NCI-H1092 treated with DMSO at 0.1 percent for 48 hours (cell line): ENCODE data around the gene CAPN11.
A peak's percentile ranks its signal among the peaks of the same experiment; 100 is the strongest.

Experiments used
- DNase-seq: peaks from one replicate; lab custom pipeline; 2025; lab: John Stamatoyannopoulos, UW

CAPN11 gene

DNA sequence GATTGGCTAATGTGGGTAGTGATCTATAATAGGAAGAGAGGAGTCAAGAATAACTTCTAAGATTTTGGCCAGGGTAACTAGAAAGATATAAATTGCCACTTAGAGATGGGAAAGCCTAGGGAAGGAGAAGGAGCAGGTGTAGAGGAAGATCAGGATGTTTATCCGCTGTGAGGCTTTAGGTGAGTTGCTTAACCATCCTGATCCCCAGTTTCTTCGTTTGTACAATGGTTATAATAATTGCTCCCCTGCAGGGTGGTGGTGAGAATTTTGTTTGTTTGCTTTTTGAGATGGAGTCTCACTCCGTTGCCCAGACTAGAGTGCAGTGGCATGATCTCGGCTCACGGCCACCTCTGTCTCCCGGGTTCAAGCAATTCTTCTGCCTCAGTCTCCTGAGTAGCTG, 55.7 kb downstream of the CAPN11 start:
- DNase-seq, result no peak

DNA sequence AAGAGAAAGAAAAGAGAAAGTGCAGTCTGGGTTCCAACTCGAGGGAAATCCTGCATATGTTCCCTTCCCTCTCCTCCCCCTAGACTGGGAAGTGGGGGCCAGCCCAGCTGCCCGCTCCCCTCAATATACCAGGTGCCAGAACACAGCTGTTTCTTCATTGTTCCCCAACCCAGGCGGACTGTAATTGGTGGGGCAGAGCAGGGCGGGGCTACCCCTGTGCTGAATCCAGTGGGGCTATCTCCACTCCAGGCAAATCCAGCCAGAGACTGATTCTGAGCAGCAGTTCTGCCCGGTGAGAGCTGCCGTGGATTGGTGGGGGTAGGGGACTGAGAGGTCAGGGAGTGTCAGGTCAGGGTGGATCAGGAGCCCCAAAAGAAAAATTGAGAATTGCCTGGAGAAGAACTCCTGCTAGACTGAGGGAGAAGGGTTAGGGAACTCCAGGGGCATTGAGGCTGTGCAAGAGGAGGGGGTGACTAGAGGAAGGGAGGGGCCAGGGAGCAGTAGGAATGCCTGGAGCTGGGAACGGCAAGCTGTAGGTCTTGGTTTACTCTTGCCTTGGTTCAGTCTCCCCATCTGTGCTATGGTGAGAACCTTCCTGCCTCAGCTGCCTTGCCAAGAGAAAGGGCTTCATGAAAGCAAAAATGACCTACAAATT, 58.2 kb downstream of the CAPN11 start, which contains the start of gene MYMX:
Gene MYMX (plus strand): TSS at position 250 of the 655 bp plus-strand sequence. CDS start 546 bp downstream, outside the sequence.
- peak; percentile 37 for DNase-seq

DNA sequence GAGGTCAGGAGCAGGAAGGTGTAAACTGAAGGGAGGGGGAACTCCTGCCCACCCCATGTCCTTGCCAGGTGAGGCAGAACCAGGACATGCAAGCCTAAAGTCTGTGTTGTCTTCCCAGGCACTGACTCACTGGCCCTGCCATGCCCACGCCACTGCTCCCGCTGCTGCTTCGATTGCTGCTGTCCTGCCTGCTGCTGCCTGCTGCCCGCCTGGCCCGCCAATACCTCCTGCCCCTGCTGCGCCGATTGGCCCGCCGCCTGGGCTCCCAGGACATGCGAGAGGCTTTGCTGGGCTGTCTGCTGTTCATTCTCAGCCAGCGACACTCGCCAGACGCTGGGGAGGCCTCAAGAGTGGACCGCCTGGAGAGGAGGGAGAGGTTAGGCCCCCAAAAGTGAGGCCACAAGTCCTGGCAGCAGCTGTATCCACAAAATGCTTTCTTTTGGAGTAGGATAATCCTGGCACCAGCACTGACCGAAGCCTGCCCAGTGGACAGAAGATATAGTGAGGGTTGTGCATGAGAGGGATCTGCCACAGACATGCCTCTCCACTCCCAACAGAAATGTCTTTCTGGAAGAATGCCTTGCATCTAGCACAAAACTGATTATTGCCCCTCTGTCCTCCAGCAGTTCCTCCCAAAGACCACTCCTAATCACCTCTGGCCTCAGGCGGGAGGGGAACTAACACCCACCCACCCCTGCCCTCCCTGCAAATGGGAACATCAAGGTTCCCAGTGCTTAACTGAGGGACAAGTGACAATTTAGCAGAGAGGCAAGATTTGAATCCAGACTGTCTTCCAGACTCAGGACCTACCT, 58.9 kb downstream of the CAPN11 start:
- peak; percentile 77 for DNase-seq

DNA sequence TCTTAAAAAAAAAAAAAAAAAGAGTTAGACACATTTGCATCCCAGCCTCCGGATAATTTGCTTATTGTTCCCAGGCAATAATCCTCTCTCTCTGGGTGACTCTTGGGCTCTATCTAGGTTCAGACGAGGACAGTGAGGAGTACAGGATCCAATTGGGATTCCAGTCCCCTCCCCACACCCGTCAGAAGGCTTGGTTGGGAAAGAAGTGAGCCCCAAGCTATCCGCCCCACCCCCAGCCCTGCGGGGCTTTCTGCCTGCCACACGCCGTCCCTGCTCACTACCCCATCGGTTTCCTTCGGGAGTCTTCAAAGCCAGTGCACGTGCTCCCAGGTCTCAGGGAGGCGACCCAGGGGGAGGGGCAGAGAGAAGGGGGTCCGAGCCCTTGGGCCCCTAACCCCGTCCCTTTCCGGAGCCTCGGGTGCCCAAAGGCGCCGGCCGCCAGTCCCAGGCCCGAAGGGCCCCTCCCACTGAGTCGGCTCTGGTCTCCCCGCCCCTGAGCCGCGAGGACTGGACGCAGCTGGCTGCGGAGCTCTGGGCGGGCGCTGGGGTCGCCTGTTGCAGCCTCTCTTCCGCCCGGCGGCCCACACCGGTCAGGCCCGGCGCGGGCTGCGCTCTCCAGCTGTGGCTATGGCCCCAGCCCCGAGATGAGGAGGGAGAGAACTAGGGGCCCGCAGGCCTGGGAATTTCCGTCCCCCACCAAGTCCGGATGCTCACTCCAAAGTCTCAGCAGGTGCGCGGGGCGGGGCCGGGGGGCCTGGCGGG, 60.6 kb downstream of the CAPN11 start:
- peak; percentile 62 for DNase-seq

DNA sequence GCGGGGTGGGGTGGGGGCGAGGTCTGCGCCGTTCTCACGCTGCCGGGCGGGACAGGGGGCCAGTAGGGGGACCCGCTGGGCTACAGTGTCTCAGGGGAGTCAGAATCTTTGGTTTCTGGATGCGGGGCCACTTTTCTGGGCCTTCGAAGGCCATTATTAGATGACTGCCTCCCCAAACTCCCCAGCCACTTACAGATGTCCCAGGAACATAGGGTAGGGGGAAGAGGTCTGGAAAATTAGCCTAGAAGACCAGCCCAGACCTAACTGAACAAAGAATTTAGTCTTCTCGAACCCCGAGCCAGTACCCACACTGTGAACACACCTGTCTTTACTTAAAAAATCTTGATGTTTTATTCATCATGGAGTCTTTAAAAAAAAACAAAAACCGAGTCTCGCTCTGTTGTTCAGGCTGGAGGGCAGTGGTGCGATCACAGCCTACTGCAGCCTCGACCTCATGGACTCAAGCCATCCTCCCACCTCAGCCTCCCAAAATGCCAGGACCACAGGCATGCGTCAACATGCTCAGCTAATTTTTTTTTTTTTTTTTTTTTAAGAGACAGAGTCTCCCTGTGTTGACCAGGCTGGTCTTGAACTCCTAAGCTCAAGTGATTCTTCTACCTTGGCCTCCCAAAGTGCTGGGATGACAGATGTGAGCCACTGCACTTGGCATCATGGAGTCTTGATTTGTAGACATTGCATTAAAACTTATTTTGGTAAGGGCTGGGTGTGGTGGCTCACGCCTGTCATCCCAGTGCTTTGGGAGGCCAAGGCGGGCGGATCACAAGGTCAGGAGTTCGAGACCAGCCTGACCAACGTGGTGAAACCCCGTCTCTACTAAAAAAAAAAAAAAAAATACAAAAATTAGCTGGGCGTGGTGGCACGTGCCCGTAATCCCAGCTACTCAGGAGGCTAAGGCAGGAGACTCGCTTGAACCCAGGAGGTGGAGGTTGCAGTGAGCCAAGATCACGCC, 61.5 kb downstream of the CAPN11 start:
- no peak for DNase-seq

DNA sequence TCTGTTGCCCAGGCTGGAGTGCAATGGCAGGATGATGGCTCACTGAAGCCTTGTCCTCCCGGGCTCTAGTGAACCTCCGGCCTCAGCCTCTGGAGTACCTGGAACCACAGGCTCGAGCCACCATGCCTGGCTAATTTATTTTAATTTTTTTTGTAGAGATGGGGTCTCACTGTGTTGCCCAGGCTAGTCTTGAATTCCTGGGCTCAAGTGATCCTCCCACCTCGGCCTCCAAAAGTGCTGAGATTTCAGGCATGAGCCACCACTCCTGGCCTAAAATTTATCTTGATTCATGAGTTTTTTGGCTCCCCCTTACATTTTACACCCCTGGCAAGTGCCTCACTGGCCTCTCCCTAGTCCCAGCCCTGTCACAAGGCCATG, 62.3 kb downstream of the CAPN11 start:
- no peak for DNase-seq

DNA sequence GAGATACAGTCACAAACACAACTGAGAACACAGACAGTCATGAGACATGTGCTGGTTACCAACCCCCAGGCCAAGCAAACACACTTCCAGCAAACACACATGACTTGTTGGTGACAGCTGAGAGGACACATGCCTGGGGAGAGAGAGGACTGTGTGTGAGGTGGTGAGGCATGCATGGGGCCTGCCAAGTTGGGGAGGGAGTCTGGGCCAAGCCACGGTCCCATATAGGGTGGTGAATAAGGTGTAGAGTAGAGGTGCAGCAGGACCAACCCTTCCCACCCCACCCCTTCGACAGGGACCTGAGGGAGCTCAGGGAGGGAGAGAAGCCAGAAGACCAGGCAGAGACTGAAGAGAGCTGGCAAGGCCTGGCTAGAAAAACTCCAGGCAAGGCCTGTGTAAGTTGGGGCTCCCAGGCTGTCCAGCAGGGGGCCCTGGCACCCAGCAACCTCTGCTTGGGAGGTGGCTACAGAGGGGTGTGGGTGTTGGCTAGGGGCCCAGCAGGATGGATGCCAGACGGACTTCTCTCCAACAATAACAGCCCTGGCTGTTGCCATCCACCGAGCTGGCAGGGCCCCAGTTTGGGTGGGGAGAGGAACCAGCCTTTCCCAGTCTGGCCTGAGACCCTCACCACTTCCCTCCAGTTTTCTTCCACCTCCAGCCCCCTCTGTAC, 62.8 kb downstream of the CAPN11 start:
- peak; percentile 93 for DNase-seq

DNA sequence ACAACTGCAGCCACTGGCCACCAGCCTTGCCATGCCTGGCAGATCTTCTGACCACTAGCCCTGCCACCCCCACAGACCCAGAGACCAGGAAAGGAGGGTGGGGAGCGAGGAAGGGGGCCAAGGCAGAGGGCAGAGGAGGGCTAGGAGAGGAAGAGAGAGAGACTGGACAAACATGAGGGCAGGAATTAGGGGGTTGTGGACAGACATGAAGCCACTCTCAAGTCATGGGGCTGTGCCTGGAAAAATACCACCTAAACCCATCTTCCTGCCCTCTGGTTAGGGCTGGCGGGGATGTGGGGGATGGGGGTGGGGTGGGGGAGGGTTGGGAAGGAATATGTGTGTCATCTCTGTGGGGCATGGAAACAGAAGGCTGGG, 63.3 kb downstream of the CAPN11 start:
- no peak for DNase-seq

DNA sequence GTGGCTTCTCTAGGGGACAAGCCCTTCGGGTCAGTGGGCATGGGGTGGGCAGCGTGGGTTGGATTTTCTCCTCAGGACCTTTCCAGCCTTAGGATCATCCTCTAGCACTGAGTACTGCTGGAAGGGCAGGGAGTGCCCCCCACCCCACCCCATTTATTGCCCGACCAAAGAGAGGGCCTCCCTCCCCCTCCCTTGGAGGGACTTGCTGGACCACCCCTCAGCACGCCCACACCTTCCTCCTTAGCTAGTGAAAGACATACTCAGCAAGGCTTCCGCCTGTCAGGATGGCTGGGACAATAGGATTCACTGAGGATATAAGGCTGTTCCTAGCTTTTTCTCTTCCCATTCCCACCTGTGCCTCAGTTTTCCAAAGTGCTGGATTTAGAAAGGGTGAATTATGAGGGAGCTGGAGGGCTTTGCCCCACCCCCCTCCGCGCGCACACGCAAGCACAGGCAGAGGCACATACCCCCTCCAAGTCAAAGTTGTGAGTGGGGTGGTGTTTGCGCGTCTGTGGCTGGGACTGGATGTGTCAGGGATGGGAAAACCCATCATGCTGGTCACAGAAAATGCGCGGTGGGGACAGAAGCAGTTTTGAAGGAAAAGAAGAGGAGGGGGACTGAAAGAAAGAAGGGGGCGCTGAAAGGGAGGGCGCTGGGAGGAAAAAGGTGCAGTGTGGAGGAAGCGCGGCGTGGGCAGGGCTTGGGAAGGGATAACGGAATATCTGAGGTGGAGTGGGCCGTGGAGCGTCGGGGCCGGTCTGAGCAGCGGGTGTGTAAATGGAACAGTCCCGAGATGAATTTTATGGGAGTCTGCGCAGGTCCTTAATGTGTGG, 64.1 kb downstream of the CAPN11 start:
- peak; percentile 61 for DNase-seq

DNA sequence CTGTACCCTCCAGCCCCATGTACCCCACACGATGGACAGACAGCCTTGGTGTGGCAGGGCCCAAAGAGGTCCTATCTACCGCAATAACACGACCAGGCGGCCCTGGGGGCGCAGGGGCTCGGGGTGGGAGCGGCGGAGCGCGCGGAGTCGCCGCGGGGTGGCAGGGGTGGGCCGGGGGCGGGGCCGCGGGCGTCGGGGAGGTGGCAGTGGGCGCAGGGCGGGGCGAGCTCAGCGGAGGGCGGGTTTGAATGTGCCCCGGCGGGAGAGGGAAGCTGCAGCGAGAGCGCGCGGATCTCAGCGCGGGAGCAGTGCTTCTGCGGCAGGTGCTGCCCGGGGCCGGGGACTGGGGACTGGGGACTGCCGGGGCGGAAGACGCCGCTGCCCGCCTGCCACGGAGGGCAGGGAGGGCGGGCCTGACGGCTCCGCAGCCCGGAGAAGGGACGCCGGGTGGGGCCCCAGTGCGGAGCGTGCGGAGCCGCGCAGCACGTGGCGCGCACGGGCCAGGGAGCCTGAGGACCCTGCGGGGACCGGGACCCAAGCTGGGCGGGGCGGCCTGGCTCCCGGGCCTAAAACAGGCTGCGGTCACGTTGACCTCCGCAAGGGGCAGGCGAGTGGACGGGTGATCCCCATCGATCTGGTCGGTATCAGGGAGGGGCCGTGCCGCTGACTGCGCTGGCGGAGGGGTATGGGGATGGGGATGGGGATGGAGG, 64.9 kb downstream of the CAPN11 start, which contains the start of gene SLC29A1:
Gene SLC29A1 (plus strand): TSS at position 277 of the 710 bp plus-strand sequence. CDS start 3,719 bp downstream, outside the sequence.
- peak; percentile 81 for DNase-seq

DNA sequence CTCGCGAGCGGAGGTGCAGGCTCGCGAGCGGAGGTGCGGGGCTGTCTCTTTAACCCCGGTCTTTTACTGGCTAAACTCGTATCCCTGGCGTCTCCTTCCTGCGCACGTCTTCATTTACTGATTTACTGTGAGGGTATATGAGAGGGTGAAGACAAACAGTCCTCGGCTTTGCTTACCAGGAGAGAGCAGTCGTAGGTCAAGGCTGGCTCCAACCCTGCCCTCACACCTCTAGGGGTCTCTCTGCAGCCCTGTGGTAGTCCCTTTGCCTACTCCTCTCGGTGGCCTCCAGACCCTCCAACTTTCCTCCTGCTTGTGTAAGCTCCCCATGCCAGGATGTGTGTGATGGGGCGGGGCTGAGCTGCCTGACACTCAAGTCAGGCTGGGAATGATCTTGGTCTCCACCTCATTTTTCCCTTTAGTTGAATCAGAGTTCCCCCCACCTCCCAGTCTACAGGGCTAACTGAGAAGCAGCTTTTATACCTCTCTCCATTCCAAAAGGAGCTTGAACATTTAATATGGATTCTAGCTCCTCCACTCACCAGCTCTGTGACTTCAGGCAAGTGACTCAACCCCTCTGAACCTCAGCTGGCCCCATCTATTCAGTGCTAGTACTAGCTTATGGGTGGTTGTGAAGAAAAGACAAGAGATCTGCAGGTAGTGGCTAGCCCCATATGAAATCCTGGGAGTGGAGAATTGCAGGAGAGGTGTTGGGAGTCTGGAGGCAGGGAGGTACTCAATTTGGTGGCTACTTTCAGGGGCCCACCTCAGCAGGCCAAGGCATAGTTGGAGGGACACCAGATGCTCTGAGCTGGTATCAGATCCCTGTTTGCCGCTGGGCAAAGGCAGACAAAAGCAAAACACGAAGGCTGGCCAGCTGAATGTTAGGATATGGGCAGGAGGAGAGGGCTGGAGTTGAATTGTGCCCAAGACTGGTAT, 65.7 kb downstream of the CAPN11 start:
- peak; percentile 62 for DNase-seq

DNA sequence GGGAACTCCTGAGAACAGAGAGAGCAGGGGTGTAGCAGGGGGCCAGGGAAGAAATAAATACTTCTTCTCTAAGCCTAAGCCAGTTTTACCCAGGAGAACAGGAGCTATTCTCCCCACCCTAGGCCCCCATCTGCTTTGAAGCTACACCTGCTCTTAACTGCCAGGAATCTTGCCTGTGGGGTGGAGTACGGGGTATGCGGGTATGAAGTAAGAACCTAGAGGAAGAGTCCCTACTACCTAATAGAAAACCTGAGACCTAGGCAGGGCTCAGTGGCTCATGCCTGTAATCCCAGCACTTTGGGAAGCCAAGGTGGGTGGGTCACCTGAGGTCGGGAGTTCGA, 66.3 kb downstream of the CAPN11 start:
- DNase-seq, result no peak

DNA sequence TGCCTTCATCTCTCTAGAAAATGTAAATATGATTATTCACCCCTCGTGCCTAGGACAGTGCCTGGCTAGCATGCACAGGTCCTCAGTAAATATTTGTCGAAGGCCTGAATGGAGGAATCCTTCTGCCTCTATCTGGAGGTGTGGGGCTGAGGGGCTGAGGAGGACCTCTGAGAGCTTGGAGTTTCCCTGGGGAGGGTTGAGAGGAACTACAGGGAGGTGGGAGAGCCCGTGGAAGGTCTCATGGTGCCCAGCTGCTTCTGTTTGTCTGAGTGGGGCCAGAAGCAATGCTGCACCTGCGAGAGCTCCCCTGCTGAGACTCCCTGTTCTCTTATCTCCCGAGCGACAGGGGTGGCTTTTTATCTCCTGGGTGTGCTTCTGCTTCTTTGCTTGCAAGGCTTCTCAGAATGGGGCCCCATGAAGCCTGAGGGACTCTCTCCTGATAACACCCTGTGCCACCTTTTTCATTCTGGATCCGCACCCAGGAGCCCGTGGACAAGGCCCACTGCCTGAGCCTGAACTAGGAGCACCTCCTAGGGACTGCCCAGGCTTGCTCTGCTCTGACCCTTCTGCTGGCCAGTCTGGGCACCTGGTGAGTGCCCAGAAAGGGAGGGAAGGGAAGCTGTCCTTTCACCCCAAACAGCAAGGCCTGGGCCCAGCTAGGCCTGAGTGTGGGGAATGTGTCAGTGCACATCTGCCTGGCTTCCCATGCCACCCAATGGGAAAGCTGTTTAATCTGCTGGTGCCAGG, 67.1 kb downstream of the CAPN11 start:
- DNase-seq, result peak; percentile 47

DNA sequence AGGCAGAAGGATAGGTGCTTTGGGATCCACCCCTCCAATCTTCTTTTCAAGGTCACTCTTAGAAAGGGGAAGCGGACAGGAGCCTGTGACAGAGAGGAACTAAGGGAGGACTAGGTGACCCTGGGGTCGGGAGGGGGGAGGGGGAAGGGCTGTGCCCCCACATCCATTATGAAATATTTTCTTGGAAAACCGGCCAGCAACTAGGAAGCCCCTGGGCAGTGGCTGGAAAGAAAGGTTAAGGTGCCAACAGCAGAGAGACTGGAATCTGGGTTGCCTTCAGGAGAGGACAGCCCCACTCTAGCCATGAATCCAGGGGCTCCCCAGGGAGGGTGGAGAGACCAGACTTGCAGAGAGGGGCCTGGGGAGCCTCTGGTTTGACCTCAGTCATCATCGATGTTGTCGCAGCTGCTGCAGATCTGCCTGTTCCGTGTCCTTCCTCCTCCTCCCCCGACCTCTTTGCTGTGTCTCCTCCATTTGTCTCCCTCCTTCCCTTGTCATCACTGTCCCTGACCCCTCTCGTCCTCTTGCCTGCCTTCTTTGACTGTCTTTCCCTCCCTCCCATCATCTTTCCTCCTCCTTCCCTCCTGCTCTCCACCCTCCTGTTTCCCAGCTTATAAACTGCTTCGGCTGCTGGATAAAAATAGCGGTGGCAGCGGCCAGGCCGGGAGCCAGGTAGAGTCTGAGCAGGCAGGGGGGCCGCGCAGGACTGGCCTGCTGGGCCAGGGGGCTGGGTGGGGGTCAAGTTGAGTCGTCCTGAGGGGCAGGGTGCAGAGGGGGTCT, 67.9 kb downstream of the CAPN11 start:
- DNase-seq, result peak; percentile 21

DNA sequence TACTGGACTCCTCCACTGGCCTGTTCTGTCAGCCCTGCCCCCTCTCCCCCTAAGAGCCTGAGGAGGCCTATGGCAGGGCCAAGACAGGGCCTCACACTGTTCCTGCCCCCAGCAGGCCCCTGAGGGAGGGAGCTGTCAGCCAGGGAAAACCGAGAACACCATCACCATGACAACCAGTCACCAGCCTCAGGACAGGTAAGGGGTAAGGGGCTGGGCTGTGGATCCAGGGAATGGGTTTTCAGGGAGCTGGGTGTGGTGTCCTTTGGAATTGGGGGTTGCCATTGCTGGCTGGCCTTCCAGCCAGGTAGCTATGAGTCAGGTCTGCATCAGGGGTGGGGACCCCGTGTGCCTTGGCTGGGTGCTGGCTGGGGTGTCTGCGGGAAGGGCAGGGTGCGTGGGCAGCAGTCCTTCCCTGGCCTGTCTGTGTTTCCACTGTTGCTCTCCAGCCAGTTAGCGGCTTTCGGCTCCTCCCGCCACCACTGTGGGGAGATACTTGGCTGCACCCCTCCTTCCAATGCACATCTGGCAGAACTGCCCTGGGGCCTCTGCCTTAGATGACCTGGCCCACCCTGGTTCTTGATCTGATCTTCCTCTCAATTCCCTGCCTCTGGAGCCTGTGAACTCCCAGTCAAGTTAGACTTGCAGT, 68.7 kb downstream of the CAPN11 start:
- DNase-seq, result no peak

DNA sequence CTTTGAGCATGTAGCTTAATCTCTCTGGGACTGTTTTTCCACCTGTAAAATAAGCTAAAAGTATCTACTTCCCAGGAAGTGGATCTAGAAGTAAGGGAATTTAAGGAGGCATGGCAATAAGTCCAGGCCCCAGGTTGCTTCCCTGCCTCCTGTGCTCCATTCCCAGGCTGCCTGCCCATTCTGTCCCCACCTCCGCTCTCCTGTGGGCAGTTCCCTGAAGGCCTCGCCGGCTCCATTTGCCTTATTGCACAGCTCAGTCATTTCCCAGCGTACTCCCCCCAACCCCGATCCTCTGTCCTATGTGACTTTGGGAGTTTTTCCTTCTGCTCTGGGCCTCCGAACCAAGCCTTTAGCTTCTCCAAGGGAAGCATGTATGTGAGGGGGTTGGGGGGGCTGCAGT, 69.4 kb downstream of the CAPN11 start:
- no peak for DNase-seq
